HCT116 (cell line): ENCODE measurements around the gene CD7. TPM values are rescaled to one million over a fixed set of nuclear protein-coding genes. Genes with fewer than 3 reads are reported as not detected.

ENCODE experiments used
- ATAC-seq: fragments of 200-7000 bp; cut with Tn5 transposase; 2 replicates; pipeline ENCODE4 v1.9.1; 2020; ENCODE audit warnings: mild to moderate bottlenecking, moderate library complexity
- BruUV-seq: library from RNA; stranded (reverse); fragments of 400-500 nt; replicated peaks from 2 replicates; lab custom pipeline; 2021; lab: Mats Ljungman, UMichigan
- CTCF ChIA-PET: fragments of 300-600 bp; sonication (Branson Sonifier 250); formaldehyde crosslinking; loops from one replicate; lab custom pipeline; 2021; ENCODE audit warnings: antibody characterized with exemption; lab: Charles Lee
- POLR2A ChIA-PET: fragments of 300-600, 350-600 bp; sonication (Branson Sonifier 250); formaldehyde crosslinking; loops from one replicate; lab custom pipeline; 2021; ENCODE audit warnings: antibody characterized with exemption; lab: Charles Lee
- RAD21 ChIA-PET, 2 experiments: fragments of 300-600 bp; sonication (Branson Sonifier 250); formaldehyde crosslinking; loops; one replicate each; lab custom pipeline; 2023; ENCODE audit warnings: low total read pairs in 2 of 2; ENCODE audit not compliant: uncharacterized antibody in 2 of 2, unreplicated experiment in 2 of 2, low non-redundant PET in 1 of 2; lab: Charles Lee
- DNase-seq: peaks from one replicate; pipeline ENCODE4 v3.0.0-alpha.2; 2010; ENCODE audit warnings: low read depth, low spot score
- H2AFZ ChIP-seq: fragments of 200-600 bp; shearing (Covaris generic), sonication (generic); 2 replicates; pipeline ENCODE4 v1.6.1; 2017; ENCODE audit warnings: low read depth, mixed run types, mixed read lengths, antibody characterized with exemption, low read length; ENCODE audit not compliant: poor library complexity, severe bottlenecking
- H3K27ac ChIP-seq: 2 replicates; pipeline ENCODE4 v1.5.1; 2012; ENCODE audit warnings: low read depth, low read length
- H3K27me3 ChIP-seq: fragments of 200-600 bp; sonication (generic); 2 replicates; pipeline ENCODE4 v1.6.1; 2016; ENCODE audit warnings: mixed run types, low read length, mixed read lengths; ENCODE audit not compliant: insufficient read depth
- H3K36me3 ChIP-seq, 2 experiments: fragments of 200-500 bp in 1 of 2; fragments of 200-600 bp in 1 of 2; sonication (Bioruptor generic) in 1 of 2; sonication (generic) in 1 of 2; 2 replicates each; pipeline versions ENCODE4 v1.5.1 to v1.6.1; 2014 to 2016; ENCODE audit warnings: low read length in 2 of 2, inconsistent platforms in 1 of 2, mixed read lengths in 1 of 2, mixed run types in 1 of 2; ENCODE audit not compliant: insufficient read depth in 2 of 2, control insufficient read depth in 1 of 2
- H3K4me1 ChIP-seq, 2 experiments: fragments of 200-600 bp in 1 of 2; sonication (generic) in 1 of 2; 2 replicates each; pipeline versions ENCODE4 v1.5.1 to v1.6.1; 2012 to 2017; ENCODE audit warnings: low read length in 2 of 2, inconsistent platforms in 1 of 2, mild to moderate bottlenecking in 1 of 2, mixed read lengths in 1 of 2, mixed run types in 1 of 2, moderate library complexity in 1 of 2; ENCODE audit not compliant: insufficient read depth in 2 of 2, control insufficient read depth in 1 of 2
- H3K4me2 ChIP-seq: fragments of 200-600 bp; sonication (generic); 2 replicates; pipeline ENCODE4 v1.6.1; 2017; ENCODE audit warnings: mixed run types, low read length, mixed read lengths
- H3K4me3 ChIP-seq, 2 experiments: fragments of 200-600 bp in 1 of 2; sonication (generic) in 1 of 2; replicated peaks in 1 of 2; 2 replicates each; pipeline ENCODE4 v1.5.1; 2011 to 2016; ENCODE audit warnings: low read length in 2 of 2, control low read depth in 1 of 2, low read depth in 1 of 2, mild to moderate bottlenecking in 1 of 2, mixed read lengths in 1 of 2, mixed run types in 1 of 2
- H3K79me2 ChIP-seq: fragments of 200-600 bp; sonication (generic); 2 replicates; pipeline ENCODE4 v1.6.1; 2017; ENCODE audit warnings: mild to moderate bottlenecking, mixed run types, low read length, moderate library complexity, mixed read lengths; ENCODE audit not compliant: insufficient read depth
- H3K9ac ChIP-seq: fragments of 200-600 bp; sonication (generic); 2 replicates; pipeline ENCODE4 v1.6.1; 2016; ENCODE audit warnings: low read length, mixed read lengths
- H3K9me2 ChIP-seq: fragments of 200-600 bp; sonication (generic), shearing (Covaris generic); 2 replicates; pipeline ENCODE4 v1.6.1; 2017; ENCODE audit warnings: mixed run types, mild to moderate bottlenecking, moderate library complexity; ENCODE audit not compliant: insufficient read depth
- H3K9me3 ChIP-seq, 2 experiments: fragments of 200-500 bp in 1 of 2; fragments of 200-600 bp in 1 of 2; sonication (Bioruptor generic) in 1 of 2; sonication (generic) in 1 of 2; 2 replicates each; pipeline ENCODE4 v1.6.1; 2014 to 2017; ENCODE audit warnings: low read length in 2 of 2, mixed read lengths in 2 of 2, inconsistent platforms in 1 of 2, low read depth in 1 of 2, mild to moderate bottlenecking in 1 of 2, mixed run types in 1 of 2, moderate library complexity in 1 of 2; ENCODE audit not compliant: control insufficient read depth in 1 of 2, insufficient read depth in 1 of 2
- H4K20me1 ChIP-seq: fragments of 200-600 bp; sonication (generic), shearing (Covaris generic); 2 replicates; pipeline ENCODE4 v1.6.1; 2017; ENCODE audit warnings: mixed run types, mild to moderate bottlenecking, moderate library complexity; ENCODE audit not compliant: insufficient read depth
- ATF3 ChIP-seq: IDR thresholded peaks from 2 replicates; pipeline ENCODE4 v1.6.1; 2012
- CBX3 ChIP-seq: IDR thresholded peaks from 2 replicates; pipeline ENCODE4 v1.6.1; 2012; ENCODE audit warnings: low read depth
- CTCF ChIP-seq, 3 experiments: fragments of 200-600 bp in 1 of 3; sonication (generic) in 1 of 3; IDR thresholded peaks in 2 of 3; conservative IDR thresholded peaks in 1 of 3; 2 replicates each; pipeline ENCODE4 v1.5.1; 2012 to 2017; ENCODE audit warnings: low read depth in 2 of 3, low read length in 2 of 3, antibody characterized with exemption in 1 of 3, borderline replicate concordance in 1 of 3, control low read depth in 1 of 3, mild to moderate bottlenecking in 1 of 3, mixed read lengths in 1 of 3, mixed run types in 1 of 3, moderate library complexity in 1 of 3; ENCODE audit not compliant: insufficient read depth in 1 of 3
- EZH2phosphoT487 ChIP-seq: fragments of 200-600 bp; IDR thresholded peaks from 2 replicates; pipeline ENCODE4 v1.6.1; 2018; ENCODE audit warnings: antibody characterized with exemption, borderline replicate concordance
- FOSL1 ChIP-seq: IDR thresholded peaks from 2 replicates; pipeline ENCODE4 v1.6.1; 2012; ENCODE audit warnings: low read depth
- JUND ChIP-seq: IDR thresholded peaks from 2 replicates; pipeline ENCODE4 v1.6.1; 2012
- MAX ChIP-seq: IDR thresholded peaks from 2 replicates; pipeline ENCODE4 v1.6.1; 2012
- POLR2A ChIP-seq: IDR thresholded peaks from 2 replicates; pipeline ENCODE4 v1.7.0; 2011; ENCODE audit warnings: borderline replicate concordance; ENCODE audit not compliant: insufficient read depth, insufficient read length; ENCODE audit errors: extremely low read depth
- POLR2AphosphoS5 ChIP-seq: IDR thresholded peaks from 2 replicates; pipeline ENCODE4 v1.6.1; 2011; ENCODE audit warnings: mild to moderate bottlenecking, low read depth, low read length, moderate library complexity
- RAD21 ChIP-seq: IDR thresholded peaks from 2 replicates; pipeline ENCODE4 v1.6.1; 2012; ENCODE audit warnings: low read depth, mild to moderate bottlenecking
- SIN3A ChIP-seq: IDR thresholded peaks from 2 replicates; pipeline ENCODE4 v1.6.1; 2012; ENCODE audit warnings: low read depth
- SP1 ChIP-seq: IDR thresholded peaks from 2 replicates; pipeline ENCODE4 v1.6.1; 2012; ENCODE audit warnings: low read depth
- TCF7L2 ChIP-seq: IDR thresholded peaks from 2 replicates; pipeline ENCODE4 v1.7.0; 2011; ENCODE audit warnings: borderline replicate concordance, inconsistent platforms; ENCODE audit not compliant: insufficient read depth, insufficient read length; ENCODE audit errors: extremely low read depth
- ZBTB33 ChIP-seq: IDR thresholded peaks from 2 replicates; pipeline ENCODE4 v1.6.1; 2011; ENCODE audit warnings: mild to moderate bottlenecking, low read length, moderate library complexity; ENCODE audit not compliant: insufficient replicate concordance; ENCODE audit errors: extremely low read depth
- ZNF274 ChIP-seq: fragments of 200-500 bp; sonication (Bioruptor generic); IDR thresholded peaks from 2 replicates; pipeline ENCODE4 v1.6.1; 2014; ENCODE audit warnings: mild to moderate bottlenecking, low read depth, low read length, inconsistent platforms
- intact Hi-C: fragments of 100-400 bp; cut with micrococcal nuclease; formaldehyde crosslinking; loops from 2 replicates; pipeline ENCODE4 v1.10.0; 2022
- total RNA-seq: library from RNA; stranded (reverse); gene quantifications from one replicate; pipeline ENCODE4 v1.2.1, GENCODE V29; 2021; ENCODE audit not compliant: unreplicated experiment

Gene CD7
- total RNA-seq, 1 experiment from 2014 or later: 0.61 TPM

- H3K9ac ChIP-seq: peak overlapping the region; percentile 85
- CTCF ChIA-PET: no interaction called here
- no peak for TF ChIP-seq CBX3
- TF ChIP-seq POLR2AphosphoS5: no peak
- no peak for TF ChIP-seq ZNF274
- no peak for TF ChIP-seq RAD21
- TF ChIP-seq CTCF (IDR thresholded peaks at IDR 0.05 in 2 of 3, conservative IDR thresholded peaks at IDR 0.05 in 1 of 3; ENCODE audit: borderline replicate concordance in 1 of 3, insufficient read depth in 1 of 3, low read depth in 2 of 3, low read length in 2 of 3): no peak
- no peak for TF ChIP-seq TCF7L2
- TF ChIP-seq FOSL1: no peak
- no peak for TF ChIP-seq JUND
- no peak for TF ChIP-seq POLR2A
- TF ChIP-seq EZH2phosphoT487: no peak
- TF ChIP-seq ATF3: no peak
- no peak for TF ChIP-seq MAX
- TF ChIP-seq ZBTB33: no peak
- TF ChIP-seq SIN3A: no peak
- no peak for TF ChIP-seq SP1
- POLR2A ChIA-PET: no interaction called here
- peak overlapping the region; percentile 47; the same call in 1 of the 2 replicates for H3K27ac ChIP-seq
- H3K4me1 ChIP-seq: peaks cover 74 to 99% of the 10 kb centered on the region in 2 experiments
- H4K20me1 ChIP-seq: no peaks in the 10 kb centered on the region
- RAD21 ChIA-PET: no interaction called here
- H3K4me3 ChIP-seq: peak overlapping the region; percentile 15 to 72; a peak in 3 of 4 replicates
- H2AFZ ChIP-seq: no peak overlapping the region
- no peaks in the 10 kb centered on the region for H3K9me3 ChIP-seq
- intact Hi-C loops: loop anchor here (5.0 kb wide), 1 partner anchor 303 kb away; the partner anchor contains the start of gene RAC3
- peaks cover 3% of the 10 kb centered on the region; the same call in 1 of the 2 replicates for H3K79me2 ChIP-seq
- no peaks in the 10 kb centered on the region for H3K9me2 ChIP-seq
- H3K27me3 ChIP-seq: no peaks in the 10 kb centered on the region
- peak overlapping the region; percentile 97 for H3K4me2 ChIP-seq
- DNase-seq (no peak), ATAC-seq (no peak)
- TSS peak; percentile 17 for BruUV-seq
- H3K36me3 ChIP-seq: no peaks in the 10 kb centered on the region
These were observed 17.4 kb upstream of the CD7 start for GRCh38 chr17:82334622-82335394.
